GM18907 (cell line): ENCODE results near the gene ACVR1.
"Not testable (repeated sequence)": the region's sequence is repeated elsewhere in the genome, so short reads cannot be mapped to it uniquely, and the experiment has no call there.

ENCODE experiments used
- ATAC-seq: cut with Tn5 transposase; IDR thresholded peaks from one replicate; pipeline ENCODE4 v1.9.1; 2021; ENCODE audit warnings: mild to moderate bottlenecking, moderate library complexity; ENCODE audit not compliant: unreplicated experiment

The ACVR1 gene

GRCh38 chr2:157894694-157895435, 18.7 kb upstream of the ACVR1 start:
- no peak for ATAC-seq

- ATAC-seq, result no peak
Observed at GRCh38 chr2:157893611-157894010, 17.5 kb upstream of the ACVR1 start.

GRCh38 chr2:157891643-157892041, 15.5 kb upstream of the ACVR1 start:
- no peak for ATAC-seq

GRCh38 chr2:157890969-157891642, 15.0 kb upstream of the ACVR1 start:
- ATAC-seq, result no peak

GRCh38 chr2:157887946-157888345, 11.8 kb upstream of the ACVR1 start:
- ATAC-seq, result no peak

- not testable (repeated sequence) for ATAC-seq
Observed at GRCh38 chr2:157884533-157884932, 8.4 kb upstream of the ACVR1 start.

- no peak for ATAC-seq
Observed at GRCh38 chr2:157880927-157881326, 4.8 kb upstream of the ACVR1 start.

GRCh38 chr2:157877761-157878400, 1.8 kb upstream of the ACVR1 start:
- ATAC-seq, result no peak

GRCh38 chr2:157876786-157877138, 632 bp upstream of the ACVR1 start:
- no peak for ATAC-seq

GRCh38 chr2:157875641-157876065, 477 bp downstream of the ACVR1 start:
- ATAC-seq, result peak; percentile 54

GRCh38 chr2:157874997-157875640, 1.0 kb downstream of the ACVR1 start:
- ATAC-seq, result no peak

- ATAC-seq, result no peak
Observed at GRCh38 chr2:157874348-157874747, 1.8 kb downstream of the ACVR1 start.

- ATAC-seq, result no peak
Observed at GRCh38 chr2:157872791-157873190, 3.3 kb downstream of the ACVR1 start.

GRCh38 chr2:157871415-157871814, 4.7 kb downstream of the ACVR1 start:
- no peak for ATAC-seq

- ATAC-seq, result no peak
Observed at GRCh38 chr2:157868993-157869392, 7.1 kb downstream of the ACVR1 start.

GRCh38 chr2:157867703-157868102, 8.4 kb downstream of the ACVR1 start:
- ATAC-seq, result no peak

- ATAC-seq, result no peak
Observed at GRCh38 chr2:157866666-157867642, 9.2 kb downstream of the ACVR1 start.

GRCh38 chr2:157866202-157866601, 9.9 kb downstream of the ACVR1 start:
- no peak for ATAC-seq

GRCh38 chr2:157864857-157865430, 11.2 kb downstream of the ACVR1 start:
- no peak for ATAC-seq

GRCh38 chr2:157858846-157859245, 17.3 kb downstream of the ACVR1 start:
- ATAC-seq, result no peak
